Naive thymus-derived CD8-positive, alpha-beta T cell (primary cell): ENCODE data around the gene FIGNL2. TPM values are rescaled to one million over a fixed set of nuclear protein-coding genes. Genes with fewer than 3 reads are reported as not detected.

Source experiments
- ATAC-seq, 2 donors: fragments of 150-1000 bp; cut with Tn5 transposase in 1 of 2; sonication (Bioruptor Pico), chemical (Tn5 transposase) in 1 of 2; 1 replicate in 1 of 2; 2 replicates in 1 of 2; pipeline ENCODE4 v1.10.0; 2021; ENCODE audit warnings: mild to moderate bottlenecking in 2 of 2, moderate library complexity in 2 of 2
- POLR2A ChIA-PET: fragments of 350-600 bp; sonication (Branson Sonifier 250); formaldehyde crosslinking; loops from one replicate; lab custom pipeline; 2021; ENCODE audit warnings: antibody characterized with exemption; lab: Charles Lee
- DNase-seq, 10 donors: peaks; one replicate each; pipeline versions ENCODE4 v3.0.0 to v3.0.0-alpha.2; 2020 to 2022
- H3K27ac Mint-ChIP-seq, 10 donors: one replicate each; pipeline ENCODE4 v1.8.0; 2020 to 2022; ENCODE audit warnings: mild to moderate bottlenecking in 10 of 10, mixed read lengths in 10 of 10, moderate library complexity in 4 of 10, inconsistent platforms in 1 of 10
- H3K27me3 Mint-ChIP-seq, 5 donors: one replicate each; pipeline ENCODE4 v1.8.0; 2021 to 2022; ENCODE audit warnings: mixed read lengths in 5 of 5
- H3K36me3 Mint-ChIP-seq, 3 donors: one replicate each; pipeline ENCODE4 v1.8.0; 2020 to 2022; ENCODE audit warnings: mixed read lengths in 3 of 3, mild to moderate bottlenecking in 2 of 3, inconsistent platforms in 1 of 3
- H3K4me1 Mint-ChIP-seq, 4 donors: one replicate each; pipeline ENCODE4 v1.8.0; 2021 to 2022; ENCODE audit warnings: mixed read lengths in 4 of 4
- H3K4me3 Mint-ChIP-seq, 10 donors: one replicate each; pipeline ENCODE4 v1.8.0; 2020 to 2022; ENCODE audit warnings: mild to moderate bottlenecking in 10 of 10, mixed read lengths in 10 of 10, moderate library complexity in 6 of 10, inconsistent platforms in 1 of 10
- H3K9me3 Mint-ChIP-seq, 9 donors: one replicate each; pipeline ENCODE4 v1.8.0; 2020 to 2022; ENCODE audit warnings: mixed read lengths in 9 of 9, mild to moderate bottlenecking in 3 of 9, inconsistent platforms in 1 of 9, moderate library complexity in 1 of 9
- polyA plus RNA-seq, 3 donors: library from polyadenylated mRNA; unstranded; fragments of 300-500 nt; fragmentation: Illumina TruSeq; gene quantifications; one replicate each; pipeline ENCODE4 v1.2.3, GENCODE V29; 2021
- total RNA-seq, 8 experiments: library from RNA in 2 of 8; stranded (reverse) in 2 of 8; gene quantifications; one replicate each; pipeline ENCODE4 v1.2.3 and lab custom pipeline; 2021 to 2026

The FIGNL2 gene
- total and polyA plus RNA-seq, 5 experiments from 2014 or later: 0.08 to 3.2 (median 1.5) TPM; not detected in 1

DNA sequence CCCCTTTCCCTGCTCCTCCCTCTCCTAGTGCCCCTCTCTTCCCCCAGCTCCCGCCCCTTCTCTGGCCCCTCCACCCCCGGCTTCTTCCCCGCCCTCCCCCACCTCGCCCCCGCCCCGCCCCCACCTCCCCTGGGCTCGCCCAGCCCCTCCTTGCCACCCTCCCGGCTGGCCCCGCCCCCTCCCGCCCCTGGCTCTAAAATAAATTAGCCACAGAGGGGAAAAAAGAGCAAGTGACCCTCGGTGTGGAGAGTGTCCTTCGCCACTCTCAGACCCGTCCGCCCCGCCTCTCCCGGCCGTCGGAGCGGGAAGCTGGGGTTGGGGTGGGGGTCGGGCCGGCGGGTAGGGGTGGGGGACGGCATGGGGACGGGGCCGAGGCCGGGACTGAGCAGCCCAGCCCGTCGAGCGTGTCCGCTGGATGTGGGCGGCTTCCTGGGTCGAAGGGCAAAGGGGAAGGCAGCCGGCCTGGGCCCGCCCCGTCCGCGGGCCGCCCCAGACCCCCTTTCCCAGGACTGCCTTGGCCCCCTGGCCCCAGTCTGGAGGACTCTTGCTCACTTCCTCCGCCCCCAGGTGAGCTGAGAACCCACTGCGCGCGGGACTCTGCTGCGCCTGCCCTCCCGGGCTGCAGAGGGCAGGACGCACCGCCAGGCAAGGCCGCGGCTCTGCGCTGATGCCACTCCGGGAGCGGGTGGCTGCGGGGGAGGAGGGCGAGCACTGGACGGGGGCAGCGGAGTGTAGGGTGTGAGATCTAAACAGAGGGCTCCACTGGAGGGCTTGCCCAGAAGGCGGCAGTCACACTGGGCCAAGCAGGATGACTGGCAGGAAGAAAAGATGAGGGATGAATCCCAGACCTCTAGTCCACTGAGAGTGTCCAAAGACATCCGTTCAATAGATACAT is 570 bp upstream of the FIGNL2 start:
- no peak overlapping the region for H3K27ac Mint-ChIP-seq
- peak overlapping the region in 3 of 10 donors; percentile 39 to 63 (median 56) for H3K4me3 Mint-ChIP-seq
- H3K9me3 Mint-ChIP-seq: no peaks in the 10 kb centered on the region
- POLR2A ChIA-PET: no interaction called here
- peaks cover 15 to 40% (median 30%) of the 10 kb centered on the region in 4 donors for H3K4me1 Mint-ChIP-seq
- no peaks in the 10 kb centered on the region for H3K36me3 Mint-ChIP-seq
- DNase-seq: no peak
- ATAC-seq: no peak
- peaks cover 4 to 33% (median 24%) of the 10 kb centered on the region in 5 donors for H3K27me3 Mint-ChIP-seq

- peaks cover 6 to 43% (median 28%) of the 10 kb centered on the region in 5 donors for H3K27me3 Mint-ChIP-seq
- ATAC-seq: peak; percentile 53 to 54
- peak in 4 of 10 donors; percentile 18 to 25 (median 22) for DNase-seq
- H3K4me3 Mint-ChIP-seq: peak overlapping the region; percentile 63 to 83 (median 72)
- POLR2A ChIA-PET: no interaction called here
- H3K36me3 Mint-ChIP-seq: no peaks in the 10 kb centered on the region
- no peaks in the 10 kb centered on the region for H3K9me3 Mint-ChIP-seq
- H3K27ac Mint-ChIP-seq: peak overlapping the region in 2 of 10 donors; percentile 25 to 43
- peaks cover 15 to 40% (median 29%) of the 10 kb centered on the region in 4 donors for H3K4me1 Mint-ChIP-seq
Observed at GRCh38 chr12:51847643-51848325, 734 bp downstream of the FIGNL2 start.

GRCh38 chr12:51846911-51847642 is 1.4 kb downstream of the FIGNL2 start:
- Mint-ChIP-seq H3K4me3 (peak overlapping the region; percentile 74 to 88 (median 84)), H3K27me3 (peaks cover 6 to 50% (median 28%) of the 10 kb centered on the region in 5 donors), H3K4me1 (peaks cover 15 to 37% (median 27%) of the 10 kb centered on the region in 4 donors), H3K27ac (peak overlapping the region in 1 of 10 donors; percentile 13), H3K9me3 (no peaks in the 10 kb centered on the region), H3K36me3 (no peaks in the 10 kb centered on the region)
- peak; percentile 65 to 80 for ATAC-seq
- DNase-seq: peak in 9 of 10 donors; percentile 9 to 70 (median 38)
- POLR2A ChIA-PET: no interaction called here

DNA sequence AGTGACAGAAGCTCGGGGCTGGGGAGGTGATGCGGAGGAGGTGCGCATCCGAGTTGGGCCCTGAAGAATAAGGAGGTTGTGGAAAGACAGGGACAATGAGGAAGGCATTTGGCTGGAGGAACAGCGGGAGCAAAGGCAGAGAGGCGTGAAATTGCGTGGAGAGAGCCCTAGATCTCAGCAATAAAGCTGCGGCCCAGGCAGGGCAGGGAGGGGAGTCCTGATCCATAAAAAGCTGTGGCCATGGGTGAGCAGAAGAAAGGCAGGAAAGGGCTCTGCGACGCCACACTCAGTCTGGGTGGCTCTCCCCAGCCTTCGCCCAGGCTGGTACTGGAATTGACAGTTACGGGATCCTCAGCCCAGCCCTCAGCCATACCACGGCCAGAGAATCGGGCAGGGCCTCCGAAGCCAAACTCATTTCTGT is 2.2 kb downstream of the FIGNL2 start:
- Mint-ChIP-seq H3K4me1 (peaks cover 13 to 29% (median 23%) of the 10 kb centered on the region in 4 donors), H3K27ac (peak overlapping the region in 2 of 10 donors; percentile 31 to 66), H3K36me3 (no peaks in the 10 kb centered on the region), H3K27me3 (peaks cover 10 to 57% (median 28%) of the 10 kb centered on the region in 5 donors), H3K9me3 (no peaks in the 10 kb centered on the region), H3K4me3 (peak overlapping the region; percentile 39 to 88 (median 75))
- POLR2A ChIA-PET: interaction anchor here (1.1 kb wide), 1 partner anchor 25 kb away, joined by 3 read pairs; no protein-coding TSS in a partner anchor
- ATAC-seq (no peak), DNase-seq (no peak)

GRCh38 chr12:51845482-51845881 is 3.0 kb downstream of the FIGNL2 start:
- POLR2A ChIA-PET: interaction anchor here (1.1 kb wide), 1 partner anchor 25 kb away, joined by 3 read pairs; no protein-coding TSS in a partner anchor
- H3K4me3 Mint-ChIP-seq: peak overlapping the region in 4 of 10 donors; percentile 16 to 76 (median 60)
- no peak overlapping the region for H3K27ac Mint-ChIP-seq
- peaks cover 10 to 62% (median 26%) of the 10 kb centered on the region in 5 donors for H3K27me3 Mint-ChIP-seq
- no peak for ATAC-seq
- peaks cover 9 to 21% (median 17%) of the 10 kb centered on the region in 4 donors for H3K4me1 Mint-ChIP-seq
- no peaks in the 10 kb centered on the region for H3K9me3 Mint-ChIP-seq
- H3K36me3 Mint-ChIP-seq: no peaks in the 10 kb centered on the region
- no peak for DNase-seq

DNA sequence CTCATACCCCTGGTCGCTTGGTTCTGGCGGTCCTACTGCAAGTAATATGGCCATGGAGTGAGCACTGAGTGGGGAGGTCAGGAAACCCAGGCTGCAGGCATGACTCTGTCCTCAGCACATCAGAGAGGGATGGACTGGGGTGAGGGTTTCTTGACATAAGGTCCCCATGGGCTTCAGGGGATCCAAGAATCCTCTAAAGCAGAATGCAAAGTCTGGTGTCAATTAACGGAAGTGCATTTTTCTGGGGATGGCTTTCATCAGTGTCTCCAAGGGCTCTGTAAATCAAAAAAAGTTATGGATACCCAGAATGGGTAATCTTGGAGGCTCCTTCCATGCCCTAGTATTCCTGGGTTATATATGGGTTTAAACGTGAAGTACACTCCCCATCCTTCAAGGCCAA is 3.7 kb downstream of the FIGNL2 start:
- POLR2A ChIA-PET: no interaction called here
- no peak for ATAC-seq
- no peak overlapping the region for H3K27ac Mint-ChIP-seq
- peaks cover 9 to 20% (median 15%) of the 10 kb centered on the region in 4 donors for H3K4me1 Mint-ChIP-seq
- H3K9me3 Mint-ChIP-seq: no peaks in the 10 kb centered on the region
- no peak for DNase-seq
- peak overlapping the region in 2 of 10 donors; percentile 22 to 45 for H3K4me3 Mint-ChIP-seq
- H3K36me3 Mint-ChIP-seq: no peaks in the 10 kb centered on the region
- peaks cover 10 to 68% (median 26%) of the 10 kb centered on the region in 5 donors for H3K27me3 Mint-ChIP-seq

GRCh38 chr12:51841727-51842126 is 6.8 kb downstream of the FIGNL2 start:
- POLR2A ChIA-PET: no interaction called here
- DNase-seq (no peak), ATAC-seq (no peak)
- H3K4me1 Mint-ChIP-seq: peaks cover 8 to 14% (median 9%) of the 10 kb centered on the region in 4 donors
- no peak overlapping the region for H3K4me3 Mint-ChIP-seq
- H3K27me3 Mint-ChIP-seq: peaks cover 28 to 72% (median 32%) of the 10 kb centered on the region in 5 donors
- H3K27ac Mint-ChIP-seq: no peak overlapping the region
- H3K9me3 Mint-ChIP-seq: no peaks in the 10 kb centered on the region
- H3K36me3 Mint-ChIP-seq: no peaks in the 10 kb centered on the region

DNA sequence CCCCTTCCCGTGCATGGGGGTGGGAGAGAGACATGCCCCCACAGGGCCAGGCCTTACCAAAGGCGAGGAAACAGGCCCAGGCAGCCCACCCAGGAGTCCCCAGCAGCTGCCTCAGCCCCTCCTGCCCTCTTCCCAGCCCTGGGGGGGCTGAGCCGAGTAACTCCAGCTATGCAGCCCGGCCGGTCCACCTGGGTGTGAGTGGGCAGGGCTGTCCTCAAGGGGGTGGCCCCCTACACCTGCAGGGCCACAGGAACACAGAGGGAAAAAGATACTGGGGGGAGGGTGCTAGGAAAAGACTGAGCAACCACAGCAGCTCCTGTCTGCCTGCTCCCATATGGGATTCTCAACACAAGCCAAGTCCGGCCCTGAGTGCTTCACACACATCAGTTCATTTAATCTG is 7.6 kb downstream of the FIGNL2 start:
- Mint-ChIP-seq H3K9me3 (no peaks in the 10 kb centered on the region), H3K27ac (no peak overlapping the region), H3K4me3 (no peak overlapping the region), H3K36me3 (no peaks in the 10 kb centered on the region), H3K27me3 (peaks cover 25 to 68% (median 28%) of the 10 kb centered on the region in 5 donors), H3K4me1 (peaks cover under 1 to 6% (median 4%) of the 10 kb centered on the region in 4 donors)
- ATAC-seq (no peak), DNase-seq (no peak)
- POLR2A ChIA-PET: no interaction called here

GRCh38 chr12:51839310-51839947 is 9.1 kb downstream of the FIGNL2 start:
- H3K27me3 Mint-ChIP-seq: peaks cover 21 to 67% (median 31%) of the 10 kb centered on the region in 5 donors
- DNase-seq: no peak
- H3K36me3 Mint-ChIP-seq: no peaks in the 10 kb centered on the region
- H3K27ac Mint-ChIP-seq: no peak overlapping the region
- peaks cover 0 to 3% (median 0%) of the 10 kb centered on the region in 4 donors for H3K4me1 Mint-ChIP-seq
- POLR2A ChIA-PET: interaction anchor here (0.6 kb wide), 1 partner anchor 11 kb away, joined by 3 read pairs; no protein-coding TSS in a partner anchor
- H3K9me3 Mint-ChIP-seq: no peaks in the 10 kb centered on the region
- no peak for ATAC-seq
- no peak overlapping the region for H3K4me3 Mint-ChIP-seq

DNA sequence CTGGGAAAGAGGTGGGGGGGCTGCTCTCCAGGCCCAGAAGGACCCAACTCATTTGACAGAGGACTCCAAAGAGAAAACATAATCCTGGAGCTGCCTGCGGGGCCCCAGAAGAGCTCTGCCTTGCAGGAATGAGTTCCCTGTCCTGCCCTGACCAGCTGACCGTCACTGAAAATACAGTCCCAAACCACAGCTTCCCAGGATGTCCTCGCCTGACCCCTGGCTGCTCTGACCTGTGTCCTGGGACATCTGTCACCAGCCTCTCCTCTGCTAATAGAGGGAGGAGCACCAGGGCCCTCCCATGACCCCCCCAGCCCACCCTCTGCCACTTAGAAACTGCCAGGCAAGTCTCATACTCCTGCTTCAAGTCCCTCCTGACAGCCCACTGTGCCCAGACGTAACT is 9.8 kb downstream of the FIGNL2 start:
- peaks cover 1 to 5% (median 3%) of the 10 kb centered on the region in 4 donors for H3K4me1 Mint-ChIP-seq
- no peak overlapping the region for H3K27ac Mint-ChIP-seq
- no peaks in the 10 kb centered on the region for H3K9me3 Mint-ChIP-seq
- H3K27me3 Mint-ChIP-seq: peaks cover 17 to 65% (median 29%) of the 10 kb centered on the region in 5 donors
- DNase-seq: no peak
- H3K4me3 Mint-ChIP-seq: no peak overlapping the region
- no peaks in the 10 kb centered on the region for H3K36me3 Mint-ChIP-seq
- ATAC-seq: no peak
- POLR2A ChIA-PET: no interaction called here

GRCh38 chr12:51838036-51838435 is 10.5 kb downstream of the FIGNL2 start:
- no peak for DNase-seq
- no peak overlapping the region for H3K4me3 Mint-ChIP-seq
- H3K4me1 Mint-ChIP-seq: peaks cover 7 to 11% (median 10%) of the 10 kb centered on the region in 4 donors
- H3K27me3 Mint-ChIP-seq: peaks cover 17 to 64% (median 35%) of the 10 kb centered on the region in 5 donors
- POLR2A ChIA-PET: no interaction called here
- peak overlapping the region in 1 of 10 donors; percentile 18 for H3K27ac Mint-ChIP-seq
- H3K9me3 Mint-ChIP-seq: no peaks in the 10 kb centered on the region
- no peaks in the 10 kb centered on the region for H3K36me3 Mint-ChIP-seq
- no peak for ATAC-seq
